Measurements from ENCODE around the gene SGCD.
A peak's percentile ranks its signal among the peaks of the same experiment; 100 is the strongest.

SGCD gene

DNA sequence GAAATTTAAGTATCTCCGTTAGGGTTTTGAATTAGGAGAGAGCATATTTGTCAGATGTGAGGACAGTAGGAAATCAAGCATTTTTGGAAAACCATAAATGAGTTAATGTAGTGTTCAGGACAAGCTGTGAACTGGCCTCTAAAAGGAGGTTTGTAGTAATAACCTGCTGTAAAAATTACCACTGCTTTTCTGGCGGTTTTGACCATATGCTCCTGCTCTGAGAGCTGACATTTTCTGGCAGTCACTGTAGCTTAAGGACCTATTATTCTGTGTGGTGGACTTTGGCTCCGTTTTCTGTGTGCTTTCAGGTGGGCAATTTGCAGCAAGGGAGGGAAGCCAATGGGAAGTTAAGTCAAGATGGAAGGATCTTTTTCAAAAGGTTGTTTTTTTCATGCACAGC is 111.1 kb downstream of the SGCD start:
- DNase-seq = no peak
- intact Hi-C loops (cut with DNase I) = no loop called here

GRCh38 chr5:156444753-156445291 is 117.9 kb downstream of the SGCD start:
- intact Hi-C loops (cut with DNase I) = no loop called here
- DNase-seq = no peak

DNA sequence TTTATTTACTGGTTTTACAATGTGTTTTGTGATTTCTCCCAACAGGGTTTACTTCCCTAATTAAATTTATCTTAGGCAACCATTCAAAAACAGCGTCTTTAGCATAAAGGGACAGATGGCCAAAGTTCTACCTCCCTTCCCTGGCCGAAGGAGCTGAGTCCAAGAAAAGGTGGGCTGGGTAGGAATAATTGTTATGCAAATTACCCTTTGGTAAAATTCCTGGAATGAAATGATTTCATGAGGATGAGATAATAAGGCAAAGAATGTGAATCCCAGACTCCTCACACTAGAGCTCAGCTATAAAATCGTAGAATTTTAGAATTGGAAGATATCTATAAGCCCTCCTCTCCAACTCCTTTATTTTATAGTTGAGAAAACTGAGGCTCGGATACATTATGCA is 119.6 kb downstream of the SGCD start:
- no peak for DNase-seq

DNA sequence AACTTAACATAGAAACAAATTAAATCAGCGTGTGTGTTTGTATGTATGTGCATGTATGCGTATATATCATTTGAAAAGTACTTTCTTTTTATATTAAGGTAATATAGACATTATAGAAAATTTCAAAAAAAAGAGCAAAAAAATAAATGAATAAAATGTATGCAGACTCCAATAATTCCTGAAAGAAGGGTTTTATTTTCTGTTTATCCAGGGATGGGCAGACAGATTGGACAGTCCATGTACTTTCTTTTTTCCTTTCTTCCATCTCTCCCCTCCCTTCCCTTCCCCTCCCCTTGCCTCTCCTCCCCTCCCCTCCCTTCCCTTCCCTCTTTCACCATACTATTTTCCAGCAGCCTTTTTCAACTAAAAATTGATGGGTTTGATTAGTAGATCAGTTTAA is 123.8 kb downstream of the SGCD start:
- DNase-seq = no peak
- intact Hi-C loops (cut with DNase I) = no loop called here

More for the DNA sequence above, 119.6 kb downstream of the SGCD start:
- intact Hi-C loops (cut with DNase I) = no loop called here

DNA sequence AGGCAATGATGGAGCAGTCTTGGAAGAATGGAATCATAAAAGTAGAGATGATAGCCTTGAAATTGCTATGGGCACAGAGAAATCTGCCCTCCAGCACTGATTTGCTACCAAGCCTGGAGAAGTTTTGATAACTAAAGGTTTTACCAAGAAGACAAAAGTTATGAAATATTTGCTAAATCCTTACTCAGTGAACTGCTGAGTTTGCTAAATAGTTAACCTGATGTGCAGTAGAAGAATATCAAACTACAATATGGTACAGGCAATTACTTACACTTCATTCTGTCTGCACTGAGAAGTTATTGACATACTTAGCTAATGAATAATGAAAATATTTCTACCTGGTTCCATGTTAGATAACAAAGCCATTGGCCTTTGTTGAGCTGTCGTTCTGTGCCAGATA is 124.5 kb downstream of the SGCD start:
- intact Hi-C loops (cut with DNase I) = no loop called here

DNA sequence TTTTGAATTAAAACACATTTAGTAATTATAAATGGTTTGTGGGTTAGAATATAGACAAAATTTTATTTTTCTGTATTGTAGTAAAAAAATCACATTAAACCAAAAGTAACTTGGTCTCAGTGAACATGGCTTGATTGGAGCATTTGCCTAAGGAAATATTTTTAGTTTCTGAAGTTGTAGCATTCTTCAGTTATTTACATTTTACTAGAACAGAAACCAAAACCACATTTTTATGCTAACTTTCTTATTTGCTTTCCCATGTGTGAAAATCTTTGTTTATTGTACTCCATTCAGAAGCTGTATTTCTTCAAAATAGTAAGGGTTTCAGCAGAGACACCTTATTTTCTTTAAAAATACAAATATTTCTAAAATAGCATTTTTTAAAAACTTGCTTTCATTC is 129.9 kb downstream of the SGCD start:
- no peak for DNase-seq
- intact Hi-C loops (cut with DNase I) = no loop called here

More for the DNA sequence above, 124.5 kb downstream of the SGCD start:
- DNase-seq = no peak

DNA sequence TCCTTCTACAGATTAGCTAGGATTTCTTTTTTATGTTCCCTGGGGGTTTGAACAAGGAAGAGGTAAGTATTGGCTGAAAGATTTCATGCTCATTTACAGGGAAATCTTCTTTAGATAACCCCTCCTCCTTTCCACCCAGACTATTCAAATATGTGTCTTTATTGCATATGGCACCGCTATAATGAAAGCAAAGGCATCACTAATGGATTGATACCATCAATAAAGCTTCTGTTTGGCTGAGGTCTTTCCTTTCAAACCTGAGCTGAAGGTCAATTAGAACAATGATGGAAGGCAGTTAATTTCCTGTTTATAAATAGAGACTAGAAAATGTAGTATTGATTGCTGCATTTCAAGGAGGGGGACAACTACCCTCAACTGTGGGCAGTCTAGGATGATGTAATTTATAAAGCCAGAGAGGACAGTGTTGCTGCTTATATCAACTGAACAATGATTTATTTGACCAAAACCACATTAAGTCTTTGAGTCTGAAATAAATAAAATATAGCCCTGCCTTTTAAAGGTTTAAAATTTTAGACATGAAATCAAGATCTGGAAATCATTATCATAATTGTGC is 132.9 kb downstream of the SGCD start:
- intact Hi-C loops (cut with DNase I) = no loop called here
- DNase-seq = no peak

DNA sequence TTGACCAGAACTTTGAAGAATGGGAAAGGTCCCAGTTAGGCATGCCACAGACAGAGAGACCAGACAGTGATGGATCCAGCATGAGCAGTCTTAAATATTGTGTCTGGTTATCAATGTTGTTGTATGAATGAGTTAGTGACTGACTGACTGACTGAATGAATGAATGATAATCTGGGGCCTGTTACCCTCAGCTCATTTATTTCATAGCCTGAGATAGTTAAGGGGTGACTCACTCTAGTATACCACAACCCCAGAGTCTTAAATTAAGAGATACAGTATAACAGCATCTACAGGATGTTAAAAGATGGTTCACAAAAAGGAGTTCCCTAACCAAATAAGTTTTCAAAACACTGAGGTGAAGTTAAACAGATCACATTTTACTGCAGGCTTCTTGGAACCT is 133.5 kb downstream of the SGCD start:
- intact Hi-C loops (cut with DNase I) = no loop called here
- no peak for DNase-seq

DNA sequence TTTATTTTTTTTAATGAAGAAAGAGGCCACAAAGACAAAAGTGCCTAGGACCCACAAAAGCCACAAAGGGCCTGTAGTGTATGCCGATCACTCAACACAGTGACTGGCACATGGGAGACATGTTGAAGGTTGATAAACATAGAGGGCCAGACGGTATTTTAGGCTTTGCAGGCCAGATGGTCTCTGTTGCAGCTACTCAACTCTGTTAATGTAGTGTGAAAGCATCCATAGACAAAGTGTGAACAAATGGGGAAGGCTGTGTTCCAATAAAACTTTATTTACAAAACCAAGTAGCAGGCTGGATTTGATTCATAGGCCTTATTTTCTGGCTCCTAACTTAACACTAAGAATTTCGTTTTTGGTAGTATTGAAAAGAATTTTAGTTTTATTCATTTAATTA is 139.9 kb downstream of the SGCD start:
- intact Hi-C loops (cut with DNase I) = no loop called here
- no peak for DNase-seq

DNA sequence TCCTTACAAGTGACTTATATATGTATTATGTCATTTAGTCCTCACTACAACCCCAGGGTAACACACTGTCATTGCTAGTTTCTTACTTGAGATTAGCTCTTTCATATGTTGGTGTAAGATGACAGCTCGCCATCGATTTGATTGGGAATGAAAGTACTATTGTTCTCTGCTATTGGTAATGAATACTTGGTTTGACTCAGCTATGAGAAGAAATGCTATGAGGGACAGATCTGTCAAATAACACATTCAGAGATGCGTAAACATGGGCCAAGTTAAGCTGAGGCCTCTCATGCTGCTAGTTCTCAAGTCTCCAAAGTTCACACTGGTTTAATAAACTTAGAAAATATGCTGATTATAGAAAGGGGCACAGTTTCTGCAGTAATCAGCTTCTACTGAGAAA is 142.7 kb downstream of the SGCD start:
- DNase-seq = no peak

DNA sequence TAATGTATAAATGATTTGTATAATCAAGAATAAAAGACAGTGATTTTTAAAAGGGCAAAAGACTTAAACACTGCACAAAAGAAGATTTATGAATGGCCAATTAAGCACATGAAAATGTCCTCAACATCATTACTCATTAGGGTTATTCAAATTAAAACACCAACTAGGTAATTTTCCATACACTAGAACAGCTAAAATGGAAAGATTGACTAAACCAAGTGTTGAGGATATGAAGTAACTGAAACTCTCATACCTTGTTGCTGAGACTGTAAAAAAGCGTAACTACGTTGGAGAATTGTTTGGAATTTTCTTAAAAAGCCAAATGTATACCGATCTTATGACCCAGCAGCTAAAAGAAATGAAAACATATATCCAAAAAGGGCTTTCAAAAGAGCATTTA is 144.9 kb downstream of the SGCD start:
- intact Hi-C loops (cut with DNase I) = loop anchor here (10.0 kb wide), 1 partner anchor 147 kb away; the partner anchor contains the start of gene SGCD
- DNase-seq = no peak

More for the DNA sequence above, 142.7 kb downstream of the SGCD start:
- intact Hi-C loops (cut with DNase I) = loop anchor here (10.0 kb wide), 1 partner anchor 145 kb away; the partner anchor contains the start of gene SGCD

- no peak for DNase-seq
- intact Hi-C loops (cut with DNase I) = loop anchor here (10.0 kb wide), 1 partner anchor 149 kb away; the partner anchor contains the start of gene SGCD
Measured at GRCh38 chr5:156473269-156473908, 146.4 kb downstream of the SGCD start.

DNA sequence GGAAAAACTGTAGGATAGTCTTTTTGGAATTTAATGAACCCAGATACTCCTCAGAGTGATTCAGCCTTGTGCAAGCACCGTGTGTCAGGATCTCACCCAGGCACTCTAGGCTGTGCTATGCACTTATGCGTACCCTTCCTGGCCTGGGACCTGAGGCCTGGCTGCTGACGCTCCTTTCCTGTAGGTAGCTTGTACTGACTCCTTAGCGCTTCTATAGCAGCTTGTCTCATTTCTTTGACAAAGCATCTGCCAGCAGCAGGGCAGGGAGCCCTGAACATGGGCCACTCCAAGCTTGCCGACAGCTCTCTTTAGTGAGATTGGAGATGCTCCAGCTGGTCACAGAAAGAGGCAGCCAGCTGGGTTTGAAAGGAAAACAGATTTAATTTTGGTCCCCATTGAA is 147.3 kb downstream of the SGCD start:
- intact Hi-C loops (cut with DNase I) = loop anchor here (10.0 kb wide), 1 partner anchor 149 kb away; the partner anchor contains the start of gene SGCD
- DNase-seq = peak; percentile 49 to 95 (median 60)

DNA sequence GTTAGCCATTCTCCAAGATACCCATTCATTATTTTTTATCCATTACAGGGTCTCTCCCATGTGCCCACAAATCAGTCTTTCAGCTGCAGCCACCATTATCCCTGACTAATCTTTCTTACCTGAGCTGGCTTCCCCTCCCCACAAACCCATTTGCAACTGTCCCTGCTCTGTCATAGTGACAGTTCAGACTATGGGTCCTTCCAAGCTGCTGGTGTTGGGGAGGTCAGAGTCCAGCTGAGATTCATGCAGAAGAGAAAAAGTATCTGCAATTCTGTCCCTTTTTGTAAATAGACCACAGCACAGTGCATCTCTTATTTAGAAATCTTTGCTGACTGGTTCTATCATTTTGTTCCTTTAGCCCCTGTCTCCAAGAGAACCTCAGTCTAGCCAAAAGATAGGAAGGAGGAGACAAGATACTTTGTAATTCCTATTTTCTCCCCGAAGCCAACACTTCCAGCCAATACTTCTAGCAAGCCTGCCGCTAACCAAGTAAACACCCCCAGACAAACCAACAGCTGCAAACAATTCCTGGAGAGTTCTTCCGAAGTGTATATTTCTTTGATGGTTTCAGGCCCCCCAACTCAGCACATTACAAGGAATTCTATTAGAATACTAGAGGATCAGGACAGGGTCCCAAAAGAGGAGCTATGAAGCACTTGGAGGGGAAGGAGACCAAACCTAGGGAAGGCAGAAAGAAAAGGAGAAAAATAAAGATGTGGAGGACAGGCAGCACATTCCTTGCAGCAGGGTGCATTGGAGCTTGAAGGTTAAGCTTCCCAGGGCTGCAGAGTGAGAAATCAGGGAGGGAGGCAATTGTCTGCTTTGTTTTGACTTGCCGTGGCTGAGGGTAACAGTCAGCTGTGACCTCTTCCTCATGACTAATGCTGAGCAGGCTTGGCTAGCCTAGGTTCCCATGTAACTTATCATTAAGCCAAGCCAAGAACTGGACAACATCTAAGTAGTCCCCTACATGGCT is 148.5 kb downstream of the SGCD start:
- intact Hi-C loops (cut with DNase I) = loop anchor here (10.0 kb wide), 1 partner anchor 151 kb away; the partner anchor contains the start of gene SGCD
- peak in 1 of 10 donors; percentile 9 for DNase-seq

DNA sequence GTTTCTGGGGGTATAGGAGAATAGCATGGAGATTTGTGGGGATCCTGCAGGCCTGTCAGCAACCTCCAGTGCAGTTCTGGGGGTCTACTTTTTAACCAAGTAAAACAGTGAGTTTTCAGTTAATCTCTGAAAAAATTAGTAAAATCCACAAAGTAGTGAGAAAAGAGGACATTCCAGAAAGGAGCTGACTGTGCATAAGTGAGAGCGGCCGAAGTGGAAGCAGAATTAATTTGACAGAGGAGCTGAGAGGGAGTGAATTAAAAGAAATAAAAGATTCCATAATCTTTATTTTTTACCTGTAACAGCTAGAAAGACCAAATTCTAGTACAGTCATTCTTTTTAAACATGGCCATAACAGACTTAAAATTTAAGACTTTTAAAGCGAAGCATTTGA is 149.2 kb downstream of the SGCD start:
- DNase-seq = no peak
- intact Hi-C loops (cut with DNase I) = loop anchor here (10.0 kb wide), 1 partner anchor 151 kb away; the partner anchor contains the start of gene SGCD

GRCh38 chr5:156476678-156477077 is 149.7 kb downstream of the SGCD start:
- no peak for DNase-seq
- intact Hi-C loops (cut with DNase I) = loop anchor here (10.0 kb wide), 1 partner anchor 152 kb away; the partner anchor contains the start of gene SGCD

- intact Hi-C loops (cut with DNase I) = loop anchor here (10.0 kb wide), 1 partner anchor 152 kb away; the partner anchor contains the start of gene SGCD
- DNase-seq = no peak
Measured at GRCh38 chr5:156477196-156477595, 150.2 kb downstream of the SGCD start.

GRCh38 chr5:156479849-156480248 is 152.9 kb downstream of the SGCD start:
- intact Hi-C loops (cut with DNase I) = loop anchor here (10.0 kb wide), 1 partner anchor 155 kb away; the partner anchor contains the start of gene SGCD
- no peak for DNase-seq

DNA sequence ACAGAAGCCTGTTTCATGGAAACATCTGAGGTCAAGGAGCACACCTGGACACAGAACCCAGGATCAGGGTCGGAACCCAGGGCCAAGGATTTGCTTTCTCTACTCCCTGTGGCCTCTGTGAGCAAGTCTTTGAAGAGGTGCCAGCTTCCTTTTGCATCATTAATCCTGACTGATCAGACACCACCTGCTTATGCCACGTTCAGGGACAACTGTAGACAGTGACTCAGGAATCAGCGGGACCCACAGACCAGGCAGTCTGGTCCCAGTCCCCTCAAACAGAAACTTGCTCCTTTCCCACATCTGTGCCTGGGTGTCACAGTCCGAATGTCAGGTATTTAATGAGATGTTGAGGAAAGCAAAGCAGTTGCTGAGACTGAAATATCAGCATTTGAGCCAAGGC is 154.8 kb downstream of the SGCD start:
- intact Hi-C loops (cut with DNase I) = no loop called here
- DNase-seq = no peak

GRCh38 chr5:156482818-156483217 is 155.9 kb downstream of the SGCD start:
- intact Hi-C loops (cut with DNase I) = no loop called here
- DNase-seq = no peak

All from posterior cingulate gyrus (tissue), 11 donors.